Tibial artery (tissue), 4 donors: ENCODE data around the gene ZBTB16.

Experiments used
- DNase-seq, 2 donors: peaks; one replicate each; pipeline ENCODE4 v3.0.0-alpha.2; 2019
- H3K27ac ChIP-seq, 2 donors: fragments of 200-600 bp; sonication (generic) in 1 of 2; 1 replicate in 1 of 2; 2 replicates in 1 of 2; pipeline ENCODE4 v1.5.1; 2018 to 2019; ENCODE audit warnings: mild to moderate bottlenecking in 1 of 2
- H3K27me3 ChIP-seq, 2 donors: fragments of 200-600 bp; sonication (generic) in 1 of 2; one replicate each; pipeline versions ENCODE4 v1.5.1 to v1.6.0; 2016 to 2019
- H3K36me3 ChIP-seq, 3 donors: fragments of 200-600 bp; sonication (generic) in 2 of 3; one replicate each; pipeline ENCODE4 v1.5.1; 2016 to 2019; ENCODE audit warnings: mild to moderate bottlenecking in 2 of 3
- H3K4me1 ChIP-seq, 4 donors: fragments of 200-600 bp; sonication (generic) in 2 of 4; 1 replicate in 3 of 4; 2 replicates in 1 of 4; pipeline ENCODE4 v1.5.1; 2016 to 2019
- H3K4me3 ChIP-seq, 2 donors: fragments of 200-600 bp; sonication (generic) in 1 of 2; 1 replicate in 1 of 2; 2 replicates in 1 of 2; pipeline ENCODE4 v1.5.1; 2018 to 2019; ENCODE audit warnings: mild to moderate bottlenecking in 2 of 2
- H3K9me3 ChIP-seq, 3 donors: fragments of 200-600 bp; sonication (generic) in 1 of 3; one replicate each; pipeline ENCODE4 v1.5.1; 2016 to 2019
- CTCF ChIP-seq, 2 experiments: fragments of 200-600 bp in 1 of 2; fragments of 450-650 bp in 1 of 2; IDR thresholded peaks; one replicate each; pipeline ENCODE4 v1.5.1; 2017 to 2019; ENCODE audit warnings: antibody characterized with exemption in 2 of 2, mild to moderate bottlenecking in 1 of 2, moderate library complexity in 1 of 2
- intact Hi-C: fragments of 100-400 bp; cut with DNase I; formaldehyde crosslinking; loops from one replicate; pipeline ENCODE4 v1.15.0; 2023; ENCODE audit warnings: low total_unique reads

ZBTB16 gene

GRCh38 chr11:114282488-114282887 lies 223.0 kb downstream of the ZBTB16 start:
- TF ChIP-seq CTCF (IDR thresholded peaks at IDR 0.05) = no peak
- Histone ChIP-seq H3K36me3 (no peaks in the 10 kb centered on the region), H3K4me3 (no peak overlapping the region), H3K27ac (no peak overlapping the region), H3K9me3 (no peaks in the 10 kb centered on the region), H3K4me1 (peaks cover 0 to 33% (median 17%) of the 10 kb centered on the region in 4 donors), H3K27me3 (no peaks in the 10 kb centered on the region)
- intact Hi-C loops = loop anchor here (5.0 kb wide), 1 partner anchor 480 kb away; no protein-coding TSS in a partner anchor
- no peak for DNase-seq

GRCh38 chr11:114283422-114283821 lies 223.9 kb downstream of the ZBTB16 start:
- intact Hi-C loops = loop anchor here (5.0 kb wide), 1 partner anchor 479 kb away; no protein-coding TSS in a partner anchor
- Histone ChIP-seq H3K9me3 (no peaks in the 10 kb centered on the region), H3K27ac (no peak overlapping the region), H3K36me3 (no peaks in the 10 kb centered on the region), H3K27me3 (no peaks in the 10 kb centered on the region), H3K4me1 (peaks cover 0 to 33% (median 17%) of the 10 kb centered on the region in 4 donors), H3K4me3 (no peak overlapping the region)
- TF ChIP-seq CTCF (IDR thresholded peaks at IDR 0.05) = no peak
- DNase-seq = no peak

- no peak for DNase-seq
- no peak for TF ChIP-seq CTCF (IDR thresholded peaks at IDR 0.05)
Measured at GRCh38 chr11:114284021-114284420, 224.5 kb downstream of the ZBTB16 start.

GRCh38 chr11:114284914-114285313 lies 225.4 kb downstream of the ZBTB16 start:
- H3K4me1 ChIP-seq = peaks cover 0 to 30% (median 14%) of the 10 kb centered on the region in 4 donors
- TF ChIP-seq CTCF (IDR thresholded peaks at IDR 0.05) = no peak
- DNase-seq = no peak
- intact Hi-C loops = loop anchor here (5.0 kb wide), 1 partner anchor 477 kb away; no protein-coding TSS in a partner anchor
- no peak overlapping the region for H3K4me3 ChIP-seq
- no peaks in the 10 kb centered on the region for H3K27me3 ChIP-seq
- H3K9me3 ChIP-seq = no peaks in the 10 kb centered on the region
- no peak overlapping the region for H3K27ac ChIP-seq
- no peaks in the 10 kb centered on the region for H3K36me3 ChIP-seq

More at GRCh38 chr11:114284021-114284420, 224.5 kb downstream of the ZBTB16 start:
- Histone ChIP-seq H3K27ac (no peak overlapping the region), H3K36me3 (no peaks in the 10 kb centered on the region), H3K9me3 (no peaks in the 10 kb centered on the region), H3K4me3 (no peak overlapping the region), H3K27me3 (no peaks in the 10 kb centered on the region), H3K4me1 (peaks cover 0 to 33% (median 17%) of the 10 kb centered on the region in 4 donors)
- intact Hi-C loops = loop anchor here (5.0 kb wide), 1 partner anchor 478 kb away; no protein-coding TSS in a partner anchor

- Histone ChIP-seq H3K36me3 (no peaks in the 10 kb centered on the region), H3K27ac (no peak overlapping the region), H3K4me3 (no peak overlapping the region), H3K27me3 (no peaks in the 10 kb centered on the region), H3K4me1 (peaks cover 0 to 30% (median 12%) of the 10 kb centered on the region in 4 donors), H3K9me3 (no peaks in the 10 kb centered on the region)
- DNase-seq = peak in 1 of 2 donors; percentile 55
- intact Hi-C loops = no loop called here
- no peak for TF ChIP-seq CTCF (IDR thresholded peaks at IDR 0.05)
Measured at GRCh38 chr11:114285599-114285998, 226.1 kb downstream of the ZBTB16 start.

GRCh38 chr11:114286229-114286628 lies 226.7 kb downstream of the ZBTB16 start:
- H3K36me3 ChIP-seq = no peaks in the 10 kb centered on the region
- H3K27me3 ChIP-seq = no peaks in the 10 kb centered on the region
- H3K9me3 ChIP-seq = no peaks in the 10 kb centered on the region
- DNase-seq = no peak
- peaks cover 0 to 30% (median 10%) of the 10 kb centered on the region in 4 donors for H3K4me1 ChIP-seq
- H3K4me3 ChIP-seq = no peak overlapping the region
- no peak overlapping the region for H3K27ac ChIP-seq
- intact Hi-C loops = no loop called here
- TF ChIP-seq CTCF (IDR thresholded peaks at IDR 0.05) = no peak
